Measurements from ENCODE around the gene CFAP107. TPM values are rescaled to one million over a fixed set of nuclear protein-coding genes. Genes with fewer than 3 reads are reported as not detected.
"Not testable (repeated sequence)": the region's sequence is repeated elsewhere in the genome, so short reads cannot be mapped to it uniquely, and the experiment has no call there.

The CFAP107 gene
- not detected for polyA plus RNA-seq (ENCODE audit: low read depth in 6 of 6)

DNA sequence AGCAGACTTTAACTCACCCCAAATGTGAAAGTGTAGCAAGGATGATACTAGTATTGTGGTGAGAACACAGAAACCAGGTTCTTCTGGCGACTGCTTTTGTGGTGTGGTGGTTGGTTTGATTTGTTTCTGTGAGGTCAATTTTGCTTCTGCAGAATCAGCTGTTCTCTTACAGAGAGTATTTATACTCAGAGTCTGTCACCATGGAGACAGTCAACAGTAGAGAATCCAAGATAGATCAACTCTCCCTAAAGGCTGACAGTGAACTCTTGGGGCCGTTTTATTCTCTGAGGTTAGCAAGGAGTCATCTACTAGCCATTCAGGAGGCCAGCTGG is at the start of gene CFAP107:
Gene CFAP107 (plus strand): TSS at position 209 of the 332 bp plus-strand sequence. CDS start 231 bp downstream, outside the sequence.
- no peak for DNase-seq
- Mint-ChIP-seq H3K4me1 (no peaks in the 10 kb centered on the region), H3K4me3 (peak within 1 kb of the TSS in 2 of 8 donors; percentile 25 to 52), H3K27ac (peak within 1 kb of the TSS in 1 of 6 donors; percentile 60), H3K9me3 (peaks cover 12 to 47% (median 37%) of the 10 kb centered on the region in 7 donors), H3K27me3 (peaks cover 30 to 32% (median 32%) of the 10 kb centered on the region in 3 donors), H3K36me3 (peaks cover 6 to 32% of the 10 kb centered on the region in 2 donors)
- ATAC-seq (ENCODE audit: low read depth in 2 of 2) = no peak

- no peaks in the 10 kb centered on the region for H3K36me3 Mint-ChIP-seq
- H3K9me3 Mint-ChIP-seq = peaks cover 0 to 16% (median 4%) of the 10 kb centered on the region in 7 donors
- peak overlapping the region in 1 of 6 donors; percentile 24 for H3K27ac Mint-ChIP-seq
Measured at GRCh38 chr1:12696658-12697057, 49.3 kb upstream of the CFAP107 start.

DNA sequence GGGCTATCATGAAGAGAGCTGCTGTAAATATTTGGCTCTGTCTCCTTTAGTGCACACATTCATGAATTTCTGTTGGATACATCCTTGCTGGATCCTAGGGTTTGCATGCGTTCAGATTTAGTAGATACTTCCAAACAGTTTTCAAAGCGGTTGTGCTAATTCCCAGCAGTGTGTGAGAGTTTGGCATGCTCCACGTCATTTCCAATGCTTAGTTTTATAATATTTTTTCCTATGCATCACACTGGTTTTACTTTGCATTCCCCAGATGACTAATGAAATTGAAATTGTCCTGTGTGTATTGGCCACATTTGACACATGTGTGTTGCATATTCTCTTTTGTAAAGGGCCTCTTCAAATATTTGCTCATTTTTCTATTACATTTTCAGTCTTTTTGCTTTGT is 48.6 kb upstream of the CFAP107 start:
- Mint-ChIP-seq H3K27ac (no peak overlapping the region), H3K4me1 (no peaks in the 10 kb centered on the region), H3K27me3 (peaks cover 11 to 34% (median 32%) of the 10 kb centered on the region in 3 donors), H3K9me3 (peaks cover 0 to 16% (median 4%) of the 10 kb centered on the region in 7 donors), H3K4me3 (no peak overlapping the region), H3K36me3 (no peaks in the 10 kb centered on the region)
- no peak for ATAC-seq (ENCODE audit: low read depth in 2 of 2)
- DNase-seq = no peak

More at GRCh38 chr1:12696658-12697057, 49.3 kb upstream of the CFAP107 start:
- ATAC-seq (ENCODE audit: low read depth in 2 of 2) = no peak
- H3K27me3 Mint-ChIP-seq = peaks cover 10 to 38% (median 38%) of the 10 kb centered on the region in 3 donors
- no peak for DNase-seq
- no peaks in the 10 kb centered on the region for H3K4me1 Mint-ChIP-seq
- H3K4me3 Mint-ChIP-seq = no peak overlapping the region

DNA sequence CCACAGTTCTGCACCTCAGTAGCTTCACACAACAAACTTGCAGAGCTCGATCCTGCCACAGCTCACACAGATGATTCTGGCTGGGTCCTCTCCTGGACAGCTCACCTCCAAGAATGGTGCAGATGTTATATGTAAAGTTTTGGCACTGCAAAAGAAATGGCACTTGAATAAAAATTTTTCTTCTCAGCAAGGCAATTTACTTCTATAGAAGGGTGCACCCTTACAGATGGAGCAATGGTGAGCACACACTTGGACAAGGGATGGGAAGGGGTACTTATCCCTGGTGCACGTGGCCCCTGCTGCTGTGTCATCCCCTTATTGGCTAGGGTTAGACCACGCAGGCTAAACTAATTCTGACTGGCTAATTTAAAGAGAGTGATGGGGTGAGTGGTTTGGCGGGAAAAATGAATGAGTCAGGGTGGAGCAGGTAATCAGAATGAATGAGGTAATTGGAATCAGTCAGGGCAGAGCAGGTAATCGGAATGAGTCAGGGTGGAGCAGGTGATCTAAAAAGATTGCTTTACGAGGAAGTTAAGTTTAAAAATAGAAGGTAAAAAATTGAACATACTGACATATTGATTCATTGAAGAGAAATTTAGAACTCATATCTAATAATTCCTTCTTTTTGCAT is 42.1 kb upstream of the CFAP107 start:
- Mint-ChIP-seq H3K27ac (no peak overlapping the region), H3K4me3 (no peak overlapping the region), H3K9me3 (peaks cover 12 to 42% (median 21%) of the 10 kb centered on the region in 7 donors), H3K36me3 (peaks cover 0 to 8% of the 10 kb centered on the region in 2 donors), H3K4me1 (no peaks in the 10 kb centered on the region), H3K27me3 (peaks cover 15 to 29% (median 22%) of the 10 kb centered on the region in 3 donors)
- ATAC-seq (ENCODE audit: low read depth in 2 of 2) (no peak), DNase-seq (no peak)

DNA sequence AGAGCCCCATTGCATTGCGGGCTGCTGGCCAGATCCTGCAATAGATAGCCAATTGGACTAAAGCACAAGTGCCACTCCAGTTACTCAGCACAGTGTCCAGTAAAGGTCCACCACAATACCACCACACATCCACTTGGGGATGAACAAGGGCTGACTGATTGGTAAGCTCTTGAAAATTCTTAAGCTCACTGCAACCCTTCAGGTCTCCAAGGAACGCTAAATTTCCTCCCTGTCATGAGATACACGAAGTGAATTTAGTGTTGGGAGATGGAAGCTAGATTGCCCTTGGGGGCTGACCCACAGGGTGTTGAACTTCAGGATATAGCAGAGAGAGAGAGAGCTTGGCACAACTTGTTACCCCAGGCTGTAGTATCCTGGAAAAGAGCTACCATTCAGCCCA is 39.9 kb upstream of the CFAP107 start:
- Mint-ChIP-seq H3K27ac (no peak overlapping the region), H3K9me3 (peaks cover 12 to 34% (median 18%) of the 10 kb centered on the region in 7 donors), H3K4me3 (no peak overlapping the region), H3K4me1 (no peaks in the 10 kb centered on the region), H3K36me3 (peaks cover 0 to 8% of the 10 kb centered on the region in 2 donors), H3K27me3 (peaks cover 10 to 20% (median 17%) of the 10 kb centered on the region in 3 donors)
- ATAC-seq (ENCODE audit: low read depth in 2 of 2) = no peak
- no peak for DNase-seq

DNA sequence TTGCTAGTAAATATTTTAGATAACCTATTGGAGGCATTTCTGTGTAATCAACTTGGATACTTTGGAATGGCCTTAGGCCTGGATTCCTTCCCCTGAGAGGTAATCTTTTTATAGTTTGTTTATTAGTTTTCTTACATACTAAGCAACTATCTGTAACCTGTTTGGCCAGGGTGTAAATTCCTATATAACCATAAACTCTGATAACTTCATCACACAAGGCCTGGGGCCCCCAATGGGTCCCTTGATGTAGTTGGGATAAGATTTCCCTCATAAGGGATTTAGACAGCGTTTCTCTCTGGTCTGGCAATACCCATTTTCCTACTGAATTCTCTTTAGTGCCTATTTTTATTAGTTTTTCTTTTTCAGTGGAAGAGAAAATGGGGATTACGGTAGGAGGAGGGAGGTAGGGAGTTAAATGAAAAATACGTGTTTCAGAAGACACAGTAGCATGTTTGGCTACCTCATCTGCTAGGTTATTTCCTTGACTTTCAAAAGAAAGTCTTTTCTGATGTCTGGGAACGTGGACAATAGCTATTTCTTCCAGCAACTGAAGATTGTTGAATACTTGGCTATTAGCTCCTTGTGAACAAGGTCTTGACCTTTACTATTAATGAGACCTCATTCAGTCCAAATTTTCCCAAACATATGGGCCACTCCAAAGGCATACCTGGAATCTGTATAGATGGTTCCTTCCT is 37.5 kb upstream of the CFAP107 start:
- Mint-ChIP-seq H3K36me3 (peaks cover 0 to 8% of the 10 kb centered on the region in 2 donors), H3K9me3 (peaks cover 5 to 17% (median 10%) of the 10 kb centered on the region in 7 donors), H3K27me3 (peaks cover 11 to 29% (median 27%) of the 10 kb centered on the region in 3 donors), H3K27ac (no peak overlapping the region), H3K4me1 (no peaks in the 10 kb centered on the region), H3K4me3 (no peak overlapping the region)
- DNase-seq (no peak), ATAC-seq (ENCODE audit: low read depth in 2 of 2) (no peak)

DNA sequence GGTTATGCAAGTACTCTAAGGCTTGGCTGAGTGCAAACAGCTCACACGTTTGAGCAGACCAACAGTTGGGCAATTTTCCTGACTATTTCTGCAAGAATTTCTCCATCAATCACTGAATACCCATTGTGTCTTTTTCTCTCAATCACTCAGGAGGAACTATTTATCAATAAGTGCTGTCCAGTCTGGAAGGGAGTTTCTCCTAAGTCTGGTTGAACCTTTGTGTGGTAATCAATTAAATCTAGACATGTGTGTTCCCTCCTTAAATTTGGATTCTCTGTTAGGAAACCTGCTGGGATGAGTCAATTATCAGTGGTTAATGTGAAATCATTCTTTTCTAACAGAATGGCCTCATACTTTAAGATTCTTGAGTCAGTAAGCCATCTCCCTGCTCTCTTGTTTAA is 36.9 kb upstream of the CFAP107 start:
- DNase-seq = no peak
- Mint-ChIP-seq H3K9me3 (peaks cover 3 to 11% (median 8%) of the 10 kb centered on the region in 7 donors), H3K4me1 (no peaks in the 10 kb centered on the region), H3K36me3 (peaks cover 0 to 3% of the 10 kb centered on the region in 2 donors), H3K27me3 (peaks cover 12 to 34% (median 32%) of the 10 kb centered on the region in 3 donors), H3K4me3 (no peak overlapping the region), H3K27ac (no peak overlapping the region)
- no peak for ATAC-seq (ENCODE audit: low read depth in 2 of 2)

- Mint-ChIP-seq H3K4me1 (no peaks in the 10 kb centered on the region), H3K27me3 (peaks cover 12 to 36% (median 33%) of the 10 kb centered on the region in 3 donors), H3K36me3 (no peaks in the 10 kb centered on the region), H3K27ac (no peak overlapping the region), H3K9me3 (peaks cover 2 to 5% (median 4%) of the 10 kb centered on the region in 7 donors), H3K4me3 (no peak overlapping the region)
- DNase-seq (no peak), ATAC-seq (ENCODE audit: low read depth in 2 of 2) (no peak)
Measured at GRCh38 chr1:12709696-12710095, 36.3 kb upstream of the CFAP107 start.

DNA sequence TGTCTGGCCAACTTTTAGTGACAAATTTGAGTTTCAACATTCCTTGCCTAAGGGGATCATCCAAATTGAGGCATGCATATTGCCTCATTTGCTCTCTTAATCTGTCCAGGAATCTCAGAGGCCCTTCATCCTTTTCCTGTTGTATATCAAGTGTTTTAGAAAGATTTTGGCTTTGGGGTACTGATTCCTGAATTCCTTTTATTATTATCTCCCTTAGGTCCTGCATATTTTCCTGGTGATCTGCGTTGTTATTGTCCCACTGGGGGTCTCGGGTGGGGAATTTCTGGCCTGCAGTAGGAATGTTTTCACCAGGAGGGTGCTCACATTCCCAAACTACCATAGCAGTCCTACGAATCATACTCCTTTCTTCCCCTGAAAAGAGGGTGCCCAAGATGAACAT is 34.5 kb upstream of the CFAP107 start:
- peaks cover 8 to 41% (median 35%) of the 10 kb centered on the region in 3 donors for H3K27me3 Mint-ChIP-seq
- no peak for ATAC-seq (ENCODE audit: low read depth in 2 of 2)
- peaks cover 0 to 2% (median 0%) of the 10 kb centered on the region in 7 donors for H3K9me3 Mint-ChIP-seq
- no peaks in the 10 kb centered on the region for H3K36me3 Mint-ChIP-seq
- H3K27ac Mint-ChIP-seq = peak overlapping the region in 1 of 6 donors; percentile 6
- no peak overlapping the region for H3K4me3 Mint-ChIP-seq
- no peaks in the 10 kb centered on the region for H3K4me1 Mint-ChIP-seq
- DNase-seq = no peak

DNA sequence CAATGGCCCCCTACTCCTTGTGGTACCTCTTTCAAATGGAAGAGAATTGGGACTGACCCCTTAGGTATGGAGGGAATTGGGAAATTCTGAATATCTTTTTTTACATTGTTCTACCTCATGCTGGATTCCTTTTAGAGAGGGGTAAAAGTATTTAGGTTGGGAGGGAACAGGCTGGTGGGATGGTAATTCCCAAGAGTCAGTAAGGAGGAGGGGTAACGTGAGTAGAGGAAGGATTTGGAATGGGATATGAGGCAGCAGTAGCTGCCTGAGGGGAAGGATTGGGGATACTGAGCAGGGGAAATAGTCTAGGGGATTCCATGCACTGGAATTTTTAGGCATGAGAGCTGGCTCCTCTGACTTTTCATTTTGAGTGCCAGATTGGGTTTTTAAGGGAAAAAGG is 33.9 kb upstream of the CFAP107 start:
- Mint-ChIP-seq H3K27me3 (peaks cover 5 to 40% (median 34%) of the 10 kb centered on the region in 3 donors), H3K4me1 (no peaks in the 10 kb centered on the region), H3K36me3 (no peaks in the 10 kb centered on the region), H3K4me3 (no peak overlapping the region), H3K27ac (no peak overlapping the region), H3K9me3 (peaks cover 0 to 2% (median 0%) of the 10 kb centered on the region in 7 donors)
- DNase-seq = no peak
- ATAC-seq (ENCODE audit: low read depth in 2 of 2) = no peak

- H3K4me3 Mint-ChIP-seq = no peak overlapping the region
Measured at GRCh38 chr1:12712929-12713328, 33.1 kb upstream of the CFAP107 start.

DNA sequence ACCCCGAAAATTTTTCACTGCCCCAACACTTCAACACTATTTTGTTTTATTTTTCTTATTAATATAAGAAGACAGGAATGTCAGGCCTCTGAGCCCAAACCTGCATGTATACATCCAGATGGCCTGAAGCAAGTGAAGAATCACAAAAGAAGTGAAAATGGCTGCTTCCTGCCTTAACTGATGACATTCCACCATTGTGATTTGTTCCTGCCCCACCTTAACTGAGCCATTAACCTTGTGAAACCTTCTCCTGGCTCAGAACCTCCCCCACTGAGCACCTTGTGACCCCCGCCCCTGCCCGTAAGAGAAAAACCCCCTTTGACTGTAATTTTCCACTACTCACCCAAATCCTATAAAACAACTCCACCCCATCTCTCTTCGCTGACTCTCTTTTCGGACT is 32.3 kb upstream of the CFAP107 start:
- DNase-seq; H3K36me3 Mint-ChIP-seq; H3K9me3 Mint-ChIP-seq; ATAC-seq (ENCODE audit: low read depth in 2 of 2); H3K4me1 Mint-ChIP-seq; H3K4me3 Mint-ChIP-seq; H3K27ac Mint-ChIP-seq: not testable (repeated sequence)
- H3K27me3 Mint-ChIP-seq = peaks cover 4 to 48% (median 34%) of the 10 kb centered on the region in 3 donors

More at GRCh38 chr1:12712929-12713328, 33.1 kb upstream of the CFAP107 start:
- H3K27me3 Mint-ChIP-seq = peaks cover 4 to 48% (median 34%) of the 10 kb centered on the region in 3 donors
- no peaks in the 10 kb centered on the region for H3K36me3 Mint-ChIP-seq
- H3K9me3 Mint-ChIP-seq = no peaks in the 10 kb centered on the region
- DNase-seq (no peak), ATAC-seq (ENCODE audit: low read depth in 2 of 2) (no peak)
- H3K27ac Mint-ChIP-seq = no peak overlapping the region
- H3K4me1 Mint-ChIP-seq = no peaks in the 10 kb centered on the region

GRCh38 chr1:12714710-12715475 is 31.1 kb upstream of the CFAP107 start:
- Mint-ChIP-seq H3K4me1 (no peaks in the 10 kb centered on the region), H3K9me3 (no peaks in the 10 kb centered on the region), H3K27ac (no peak overlapping the region), H3K27me3 (peaks cover 4 to 48% (median 34%) of the 10 kb centered on the region in 3 donors), H3K4me3 (no peak overlapping the region), H3K36me3 (no peaks in the 10 kb centered on the region)
- no peak for DNase-seq
- ATAC-seq (ENCODE audit: low read depth in 2 of 2) = no peak
